Epidermal melanocyte (primary cell): ENCODE measurements around the gene DBN1.

ENCODE experiments used
- DNase-seq: peaks from one replicate; pipeline ENCODE4 v3.0.0; 2011; ENCODE audit warnings: low spot score; ENCODE audit not compliant: insufficient read length

DBN1 gene

DNA sequence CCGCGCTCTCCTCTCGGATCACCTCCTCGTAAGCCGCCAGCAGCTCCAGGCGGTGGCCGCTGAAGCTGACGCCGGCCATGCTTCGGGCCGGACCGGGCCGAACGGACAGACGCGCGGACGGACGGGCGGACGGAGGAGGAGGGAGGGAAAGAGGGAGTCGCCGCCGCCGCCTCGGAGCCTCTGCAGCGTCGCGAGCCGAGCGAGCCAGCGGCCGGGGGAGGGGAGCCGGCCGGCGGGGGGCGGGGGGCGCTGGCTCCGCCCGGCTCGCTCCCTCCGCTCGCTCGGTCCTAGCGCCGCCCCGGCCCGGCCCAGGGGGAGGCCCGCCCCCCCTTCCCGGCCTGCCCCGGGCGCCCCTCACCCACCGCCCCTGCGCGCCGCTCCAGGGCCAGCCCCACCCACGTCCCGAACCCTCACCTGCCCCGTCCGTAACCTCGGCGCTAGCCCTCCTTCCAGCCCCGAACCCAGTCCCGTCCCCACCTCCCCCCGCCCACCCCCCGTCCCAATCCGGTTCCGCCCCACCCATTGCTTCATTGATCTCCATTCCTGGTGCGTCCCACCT is at the start of gene DBN1:
Gene DBN1 (minus strand): TSS at position 192 of the 559 bp plus-strand sequence. CDS start 113 bp downstream, at position 79.
- DNase-seq = peak; percentile 93

GRCh38 chr5:177520916-177521513 is 47.6 kb upstream of the DBN1 start:
- DNase-seq = no peak

DNA sequence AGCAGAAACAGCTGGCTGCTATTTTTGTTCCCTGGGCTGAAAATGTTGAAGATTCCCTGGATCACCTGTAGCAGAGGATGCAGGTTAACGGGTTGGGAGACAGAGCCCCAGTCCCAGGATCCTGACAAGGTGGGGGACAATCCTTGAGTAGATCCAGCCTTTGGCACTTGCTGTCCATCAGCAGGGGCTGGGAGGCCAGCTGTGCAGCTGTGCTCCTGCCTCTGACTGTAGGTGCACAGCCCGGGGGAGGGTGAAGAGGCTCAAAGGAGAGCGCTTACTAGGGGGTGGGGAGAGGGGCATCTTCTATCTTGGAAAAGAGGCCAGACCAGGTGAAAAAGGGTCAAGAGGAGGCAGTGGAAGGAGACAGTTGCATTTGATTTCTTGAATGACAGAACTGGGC is 46.8 kb upstream of the DBN1 start:
- no peak for DNase-seq

GRCh38 chr5:177519463-177520235 is 46.2 kb upstream of the DBN1 start:
- DNase-seq = no peak

- peak; percentile 100 for DNase-seq
These were observed 43.5 kb upstream of the DBN1 start, which contains the start of gene DDX41 for GRCh38 chr5:177516601-177517568. Gene DDX41, minus strand, starts transcription at chr5:177516961. Its CDS starts 16 bp downstream, at chr5:177516945.

DNA sequence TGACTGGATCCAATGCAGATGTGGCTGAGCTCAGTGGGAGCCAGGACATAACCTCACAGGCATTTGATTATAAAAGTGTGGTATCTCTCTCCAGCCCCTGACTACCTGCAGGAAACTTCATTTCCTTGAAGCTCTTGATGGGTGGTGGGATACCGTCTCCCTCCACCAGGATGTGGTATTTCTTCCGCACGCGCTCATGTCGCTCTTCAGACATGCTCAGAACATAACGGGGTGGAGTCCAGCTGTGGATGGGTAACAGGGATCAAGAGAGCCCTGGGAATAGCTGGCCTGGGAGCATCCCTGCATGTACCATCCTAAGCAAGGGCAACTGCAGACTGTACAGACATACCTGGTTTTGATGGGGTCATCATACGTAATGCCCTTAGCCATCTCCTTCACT is 42.1 kb upstream of the DBN1 start:
- no peak for DNase-seq

DNA sequence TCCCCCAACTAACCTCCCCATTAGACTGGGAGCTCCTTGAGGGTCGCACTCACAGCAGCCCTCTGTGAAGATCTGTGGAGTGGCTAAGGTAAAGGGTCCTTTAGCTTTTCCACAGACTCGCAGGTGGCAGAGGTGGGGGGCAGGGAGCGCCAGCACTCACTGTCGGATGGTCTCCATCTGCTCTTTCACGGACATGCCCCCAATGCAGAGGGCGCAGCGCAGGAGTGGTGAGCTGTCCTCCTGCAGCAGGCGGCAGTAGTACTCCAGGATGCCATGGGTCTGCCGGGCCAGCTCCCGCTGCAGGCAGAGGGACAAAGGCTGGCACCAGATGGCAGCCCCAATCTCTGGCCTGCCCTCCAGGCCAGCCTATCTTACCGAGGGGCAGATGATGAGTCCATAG is 41.1 kb upstream of the DBN1 start:
- no peak for DNase-seq

DNA sequence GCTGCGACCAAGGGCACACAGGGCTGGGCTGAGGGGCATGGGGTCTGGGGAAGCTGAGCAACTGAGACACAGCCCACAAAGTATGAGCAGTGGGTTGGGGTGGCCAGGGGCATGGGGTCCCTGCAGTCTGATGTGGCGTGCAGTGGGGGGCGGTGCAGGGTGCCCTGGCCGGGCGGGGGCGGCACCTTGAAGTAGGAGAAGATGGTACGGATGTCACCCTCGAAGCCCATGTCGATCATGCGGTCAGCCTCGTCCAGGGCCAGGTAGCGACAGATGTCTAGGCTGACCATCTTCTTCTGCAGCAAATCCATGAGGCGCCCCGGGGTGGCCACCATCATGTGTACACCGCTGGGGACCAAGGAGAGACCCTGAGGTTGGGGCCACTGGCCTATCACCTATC is 40.1 kb upstream of the DBN1 start:
- DNase-seq = no peak

- DNase-seq = no peak
These were observed 39.4 kb upstream of the DBN1 start for GRCh38 chr5:177512736-177513380.

DNA sequence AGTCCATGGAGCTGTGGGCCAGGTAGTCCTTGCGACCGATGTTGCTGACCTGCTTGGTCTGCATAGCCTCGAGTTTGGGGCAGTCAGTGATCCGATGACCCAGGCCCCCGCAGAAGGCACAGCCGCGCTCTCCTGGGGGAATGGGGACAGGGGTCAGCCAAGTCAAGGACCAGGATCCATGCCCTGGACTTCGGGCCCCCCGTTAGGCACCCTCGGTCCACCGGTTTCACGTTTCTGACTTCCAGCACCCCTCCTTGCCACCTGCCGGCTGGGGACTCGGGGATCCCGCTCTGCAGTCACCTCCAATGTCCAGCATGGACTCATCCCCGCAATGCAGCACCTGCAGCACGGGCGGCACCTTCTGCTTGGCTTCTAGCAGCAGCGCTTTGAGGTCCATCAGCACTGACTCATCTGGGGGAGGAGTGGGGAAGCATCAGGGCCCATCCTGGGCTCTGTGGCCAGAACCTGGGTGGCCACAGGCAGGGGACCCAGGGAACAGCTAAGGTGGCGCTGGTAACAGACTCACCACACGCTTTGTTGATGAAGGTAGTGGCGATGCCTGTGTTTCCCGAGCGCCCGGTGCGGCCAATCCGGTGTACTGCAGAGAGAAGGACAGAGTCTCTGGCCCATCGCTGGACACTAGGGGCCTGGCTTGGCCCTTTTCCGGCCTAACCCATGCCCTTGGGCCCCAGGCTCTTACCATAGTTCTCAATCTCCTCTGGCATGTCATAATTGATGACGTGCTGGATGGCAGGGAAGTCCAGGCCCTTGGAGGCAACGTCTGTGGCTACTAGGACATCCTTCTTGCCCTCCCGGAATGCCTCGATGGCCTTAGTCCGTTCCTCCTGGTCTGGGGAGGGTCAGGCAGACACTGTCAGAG is 38.6 kb upstream of the DBN1 start:
- DNase-seq = no peak

- DNase-seq = no peak
These were observed 37.7 kb upstream of the DBN1 start for GRCh38 chr5:177511181-177511580.

DNA sequence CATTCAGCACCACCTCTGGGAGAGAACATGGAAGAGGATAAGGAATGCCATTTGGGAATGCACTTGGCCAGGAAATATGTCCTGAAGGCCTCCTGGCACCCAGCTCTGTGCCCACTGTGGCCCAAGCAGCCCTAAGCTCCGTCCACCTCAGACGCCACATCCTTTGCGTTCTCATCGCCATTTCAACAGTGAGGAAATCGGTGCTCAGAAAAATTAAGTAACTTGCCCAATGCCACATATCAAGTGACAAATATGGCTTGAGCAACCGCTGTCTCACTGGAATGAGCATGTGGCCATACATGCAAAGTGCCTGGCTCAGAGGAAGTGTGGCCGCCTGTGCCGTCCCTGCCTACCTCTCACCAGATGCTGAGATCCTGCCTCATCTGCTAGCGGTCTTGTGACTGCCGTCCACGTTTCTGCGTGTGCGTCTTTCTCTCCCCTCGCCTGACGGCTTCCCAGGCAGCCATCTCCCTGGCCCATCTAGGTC is 37.2 kb upstream of the DBN1 start:
- DNase-seq = no peak

GRCh38 chr5:177509991-177510566 is 36.6 kb upstream of the DBN1 start:
- no peak for DNase-seq

DNA sequence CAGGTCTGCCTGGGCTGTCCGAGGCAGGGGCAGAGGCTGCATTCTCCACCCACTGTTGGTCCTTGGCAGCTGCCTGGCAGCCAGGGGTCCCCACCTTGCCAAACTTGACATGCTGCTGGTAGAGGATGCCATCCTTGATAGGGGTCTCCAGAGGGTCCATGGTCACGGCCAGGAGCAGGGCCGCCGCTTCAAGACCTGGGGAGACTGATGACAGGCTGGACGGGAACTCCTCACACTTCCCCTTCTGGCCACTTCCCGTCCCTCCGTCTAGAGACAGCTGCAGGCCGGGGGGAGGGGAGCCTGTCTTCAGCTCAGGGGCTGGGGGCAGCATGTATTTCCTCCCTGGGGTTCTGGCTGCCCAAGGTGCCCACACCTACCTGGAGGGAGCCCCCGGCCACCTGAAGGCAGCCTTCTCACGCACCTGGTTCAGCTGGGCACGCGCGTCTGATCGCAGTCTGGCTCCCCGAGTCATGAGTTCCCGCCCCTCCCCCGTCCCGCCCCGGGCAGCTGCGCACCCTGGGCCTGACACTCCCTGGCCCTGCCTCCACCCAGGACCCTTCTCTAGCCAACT is 36.0 kb upstream of the DBN1 start, which contains the start of gene DOK3:
Gene DOK3 (minus strand): TSS at position 446 of the 571 bp plus-strand sequence. CDS start 286 bp downstream, at position 160.
- DNase-seq = no peak

GRCh38 chr5:177508837-177509236 is 35.4 kb upstream of the DBN1 start:
- DNase-seq = no peak

- no peak for DNase-seq
These were observed 34.8 kb upstream of the DBN1 start for GRCh38 chr5:177508221-177508611.

DNA sequence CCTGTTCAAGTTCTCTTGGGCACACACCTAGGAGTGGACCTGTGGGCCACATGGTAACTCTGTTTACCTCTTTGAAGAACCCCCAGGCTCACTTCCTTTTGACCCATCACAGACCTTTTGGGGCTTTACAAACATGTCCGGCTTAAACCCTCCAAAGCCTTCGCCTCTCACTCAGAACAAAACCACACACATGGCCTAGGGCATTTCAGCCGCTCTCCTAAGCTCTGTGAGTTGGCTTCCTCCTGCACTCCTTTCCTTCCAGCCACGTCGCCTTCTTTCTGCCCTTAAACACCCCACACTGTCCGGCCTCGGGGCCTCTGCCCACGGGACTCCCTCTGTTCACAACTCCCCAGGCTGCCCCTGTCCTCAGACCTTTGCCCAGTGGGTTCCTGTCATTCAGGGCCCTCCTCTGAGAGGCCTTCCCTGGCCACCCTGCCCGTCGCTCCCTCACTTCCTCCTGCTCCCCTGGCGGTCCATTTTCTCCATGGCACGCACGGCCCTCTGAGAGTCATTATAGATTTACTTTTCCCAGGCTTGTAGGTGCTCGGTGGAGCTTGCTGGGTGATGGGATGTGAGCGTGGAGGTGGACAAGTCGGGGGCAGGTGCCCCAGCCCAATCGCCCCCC is 34.3 kb upstream of the DBN1 start:
- no peak for DNase-seq

DNA sequence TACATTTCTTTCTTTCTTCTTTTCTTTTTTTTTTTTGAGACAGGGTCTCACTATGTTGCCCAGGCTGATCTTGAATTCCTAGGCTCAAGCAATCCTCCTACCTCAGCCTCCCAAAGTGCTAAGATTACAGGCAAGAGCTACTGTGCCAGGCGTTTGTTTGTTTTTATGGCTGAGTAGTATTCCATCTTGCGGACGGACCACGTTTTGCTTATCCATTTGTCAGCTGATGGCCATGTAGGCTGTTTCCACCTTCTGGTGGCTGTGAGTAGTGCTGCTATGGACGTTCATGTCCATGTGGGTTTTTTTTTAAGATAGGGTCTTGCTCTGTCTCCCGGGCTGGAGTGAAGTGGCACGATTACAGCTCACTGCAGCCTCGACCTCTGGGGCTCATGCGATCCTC is 33.7 kb upstream of the DBN1 start:
- DNase-seq = no peak

GRCh38 chr5:177505075-177505474 is 31.6 kb upstream of the DBN1 start:
- no peak for DNase-seq
